Bronchial epithelial cell (primary cell): ENCODE measurements around the gene ZNF438. TPM values are rescaled to one million over a fixed set of nuclear protein-coding genes. Genes with fewer than 3 reads are reported as not detected.

Experiments
- DNase-seq: peaks from one replicate; pipeline ENCODE4 v3.0.0-alpha.2; 2010; ENCODE audit warnings: low read depth
- FAIRE-seq: peaks from 2 replicates; lab custom pipeline; 2011; peaks lifted over from hg19 to GRCh38; lab: Jason Lieb, UNC
- H3K27me3 ChIP-seq: 2 replicates; pipeline ENCODE4 v1.5.1; 2011; ENCODE audit warnings: low read length; ENCODE audit not compliant: control insufficient read depth, insufficient read depth
- H3K36me3 ChIP-seq: 2 replicates; pipeline ENCODE4 v1.5.1; 2011; ENCODE audit warnings: low read length; ENCODE audit not compliant: control insufficient read depth, insufficient read depth
- H3K4me3 ChIP-seq: 2 replicates; pipeline ENCODE4 v1.5.1; 2011; ENCODE audit warnings: mild to moderate bottlenecking, low read depth, low read length, control low read depth
- total RNA-seq: library from RNA; depleted of rRNA; stranded (reverse); fragments of >200 nt; gene quantifications from 2 replicates; pipeline ENCODE4 v1.2.1, GENCODE V29; 2014
- TF ChIP-seq, protein P1 (sequence below): IDR thresholded peaks from 2 replicates; pipeline ENCODE4 v1.5.1; 2011; ENCODE audit warnings: mild to moderate bottlenecking, moderate library complexity, low read length, control low read depth, inconsistent platforms; ENCODE audit not compliant: insufficient read depth, severe bottlenecking

The ZNF438 gene
- total RNA-seq, 1 donor from 2014 or later, result 0.79 TPM

GRCh38 chr10:31037749-31038148, 6.1 kb upstream of the ZNF438 start:
- no peaks in the 10 kb centered on the region for H3K36me3 ChIP-seq
- FAIRE-seq (no peak), DNase-seq (no peak)
- TF ChIP-seq, protein P1, sequence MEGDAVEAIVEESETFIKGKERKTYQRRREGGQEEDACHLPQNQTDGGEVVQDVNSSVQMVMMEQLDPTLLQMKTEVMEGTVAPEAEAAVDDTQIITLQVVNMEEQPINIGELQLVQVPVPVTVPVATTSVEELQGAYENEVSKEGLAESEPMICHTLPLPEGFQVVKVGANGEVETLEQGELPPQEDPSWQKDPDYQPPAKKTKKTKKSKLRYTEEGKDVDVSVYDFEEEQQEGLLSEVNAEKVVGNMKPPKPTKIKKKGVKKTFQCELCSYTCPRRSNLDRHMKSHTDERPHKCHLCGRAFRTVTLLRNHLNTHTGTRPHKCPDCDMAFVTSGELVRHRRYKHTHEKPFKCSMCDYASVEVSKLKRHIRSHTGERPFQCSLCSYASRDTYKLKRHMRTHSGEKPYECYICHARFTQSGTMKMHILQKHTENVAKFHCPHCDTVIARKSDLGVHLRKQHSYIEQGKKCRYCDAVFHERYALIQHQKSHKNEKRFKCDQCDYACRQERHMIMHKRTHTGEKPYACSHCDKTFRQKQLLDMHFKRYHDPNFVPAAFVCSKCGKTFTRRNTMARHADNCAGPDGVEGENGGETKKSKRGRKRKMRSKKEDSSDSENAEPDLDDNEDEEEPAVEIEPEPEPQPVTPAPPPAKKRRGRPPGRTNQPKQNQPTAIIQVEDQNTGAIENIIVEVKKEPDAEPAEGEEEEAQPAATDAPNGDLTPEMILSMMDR, result no peak
- H3K27me3 ChIP-seq, result no peaks in the 10 kb centered on the region
- H3K4me3 ChIP-seq, result no peak overlapping the region

DNA sequence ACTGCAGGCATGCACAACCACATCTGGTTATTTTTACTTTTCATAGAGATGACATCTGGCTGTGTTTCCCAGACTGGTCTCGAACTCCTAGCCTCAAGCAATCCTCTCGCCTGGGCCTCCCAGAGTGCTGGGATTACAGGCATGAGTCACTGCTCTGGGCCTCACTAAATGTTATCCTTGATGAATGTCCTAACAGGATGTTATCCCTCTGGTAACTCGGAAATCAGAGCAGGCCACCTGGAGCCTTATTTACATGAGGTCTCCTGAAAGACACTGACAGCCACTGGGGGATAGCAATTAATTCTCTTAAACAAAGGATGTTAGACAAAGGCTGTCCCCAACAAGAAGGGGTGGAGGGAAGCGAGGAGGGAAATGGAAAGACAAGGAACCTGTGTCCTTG, 4.5 kb upstream of the ZNF438 start:
- TF ChIP-seq, protein P1, result no peak
- Histone ChIP-seq H3K36me3 (no peaks in the 10 kb centered on the region), H3K4me3 (no peak overlapping the region), H3K27me3 (no peaks in the 10 kb centered on the region)
- no peak for DNase-seq
- no peak for FAIRE-seq

DNA sequence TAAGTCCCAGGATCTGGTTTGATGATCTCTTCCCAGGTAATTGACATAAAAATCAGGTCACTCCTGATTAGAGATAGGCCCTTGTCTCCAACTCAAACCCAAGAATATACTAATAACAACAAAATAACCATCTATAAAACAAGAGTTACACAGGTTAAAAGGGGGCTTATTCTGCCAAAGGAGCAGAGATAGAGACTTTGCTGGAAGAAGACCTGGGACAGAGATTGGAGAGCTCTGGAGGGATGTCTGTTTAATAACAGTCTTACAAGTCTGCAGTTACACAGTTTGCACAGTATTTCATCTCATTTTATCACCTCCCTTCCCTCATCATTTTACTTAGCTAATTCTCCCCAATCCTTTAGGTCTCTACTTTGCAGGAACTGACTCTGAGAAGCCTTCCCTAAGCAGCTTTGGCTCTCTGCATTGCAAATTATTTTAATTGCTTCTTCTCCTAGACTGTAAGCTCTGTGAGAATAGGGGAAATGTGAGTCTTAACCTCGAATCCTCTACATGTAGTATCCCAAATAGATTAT, 3.7 kb upstream of the ZNF438 start:
- TF ChIP-seq, protein P1, result no peak
- FAIRE-seq, result no peak
- no peak for DNase-seq
- no peak overlapping the region for H3K4me3 ChIP-seq
- no peaks in the 10 kb centered on the region for H3K27me3 ChIP-seq
- H3K36me3 ChIP-seq, result no peaks in the 10 kb centered on the region

DNA sequence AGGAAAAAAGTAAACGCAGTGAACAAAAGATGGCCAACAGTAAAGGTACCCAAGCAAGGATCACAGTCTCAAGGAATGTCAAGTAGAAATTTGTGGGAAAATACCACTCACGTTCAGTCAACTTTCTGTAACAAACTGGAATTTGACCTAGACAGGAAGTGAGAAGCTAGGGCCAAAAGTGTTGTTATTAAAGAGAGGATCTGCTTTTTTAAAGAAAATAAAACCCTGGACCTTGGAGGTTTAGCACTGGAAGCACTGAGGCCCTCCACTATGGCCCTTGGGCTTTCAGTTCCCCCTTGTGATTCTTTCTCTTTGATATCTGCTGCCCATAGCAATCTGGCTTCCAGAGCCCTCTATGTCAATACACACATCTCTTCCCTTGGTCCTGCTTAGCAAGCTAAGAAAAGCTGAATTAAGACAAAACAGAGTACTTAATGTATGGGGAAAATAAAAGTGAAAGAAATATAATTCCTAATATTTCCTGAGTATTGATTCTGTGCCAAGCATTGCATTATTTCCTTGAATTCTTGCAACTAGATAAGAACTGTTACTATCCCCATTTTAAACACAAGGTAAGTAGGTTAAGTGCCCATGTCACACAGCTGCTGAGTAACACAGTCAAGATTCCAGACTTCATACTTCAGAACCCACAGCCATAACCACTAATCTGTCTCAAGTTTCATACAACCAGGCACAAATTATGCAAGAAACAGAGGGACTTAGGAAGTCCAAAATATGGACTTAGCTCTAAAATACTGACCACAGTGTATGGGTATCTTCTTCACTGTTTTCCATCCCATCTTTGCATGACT, 2.6 kb upstream of the ZNF438 start:
- no peak for FAIRE-seq
- Histone ChIP-seq H3K27me3 (no peaks in the 10 kb centered on the region), H3K4me3 (no peak overlapping the region), H3K36me3 (no peaks in the 10 kb centered on the region)
- TF ChIP-seq, protein P1, result no peak
- DNase-seq, result peak; percentile 94

DNA sequence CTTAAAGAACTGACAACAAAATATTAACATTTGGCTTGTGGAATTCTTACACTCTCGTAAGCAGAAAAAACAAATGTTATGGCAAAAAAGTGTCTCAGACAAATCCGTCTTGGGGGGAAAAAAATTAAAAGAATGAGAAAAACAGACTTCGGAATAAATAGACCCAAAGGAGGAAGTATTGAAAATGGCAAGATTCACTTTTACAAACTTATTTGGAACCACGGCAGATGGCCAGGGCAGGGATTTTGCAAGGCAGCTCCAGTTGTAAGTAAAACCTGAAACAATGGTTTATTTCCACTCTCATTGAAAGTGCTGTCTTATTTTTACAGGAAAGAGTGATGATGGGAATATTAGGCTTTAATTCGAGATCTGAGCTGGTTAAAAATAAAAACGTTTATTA, 1.5 kb upstream of the ZNF438 start:
- H3K27me3 ChIP-seq, result no peaks in the 10 kb centered on the region
- FAIRE-seq, result no peak
- H3K4me3 ChIP-seq, result no peak overlapping the region
- TF ChIP-seq, protein P1, result no peak
- H3K36me3 ChIP-seq, result no peaks in the 10 kb centered on the region
- DNase-seq, result no peak
